GM19035 (cell line): ENCODE data around the gene TUT7.
"Not testable (repeated sequence)": the region's sequence is repeated elsewhere in the genome, so short reads cannot be mapped to it uniquely, and the experiment has no call there.

Source experiments
- ATAC-seq: cut with Tn5 transposase; IDR thresholded peaks from one replicate; pipeline ENCODE4 v1.9.1; 2021; ENCODE audit not compliant: unreplicated experiment

The TUT7 gene

GRCh38 chr9:86349271-86349670 lies 4.9 kb downstream of the TUT7 start:
- no peak for ATAC-seq

GRCh38 chr9:86347991-86348390 lies 6.2 kb downstream of the TUT7 start:
- ATAC-seq, result no peak

GRCh38 chr9:86344818-86345217 lies 9.4 kb downstream of the TUT7 start:
- no peak for ATAC-seq

GRCh38 chr9:86342269-86342668 lies 11.9 kb downstream of the TUT7 start:
- no peak for ATAC-seq

GRCh38 chr9:86341007-86341491 lies 13.2 kb downstream of the TUT7 start:
- no peak for ATAC-seq

- no peak for ATAC-seq
Measured at GRCh38 chr9:86340356-86341006, 13.7 kb downstream of the TUT7 start.

- peak; percentile 51 for ATAC-seq
Measured at GRCh38 chr9:86337469-86338108, 16.6 kb downstream of the TUT7 start.

- ATAC-seq, result no peak
Measured at GRCh38 chr9:86336058-86336457, 18.2 kb downstream of the TUT7 start.

GRCh38 chr9:86333651-86334050 lies 20.6 kb downstream of the TUT7 start:
- ATAC-seq, result no peak

GRCh38 chr9:86330186-86330585 lies 24.0 kb downstream of the TUT7 start:
- no peak for ATAC-seq

GRCh38 chr9:86329649-86330048 lies 24.6 kb downstream of the TUT7 start:
- no peak for ATAC-seq

- no peak for ATAC-seq
Measured at GRCh38 chr9:86328156-86328555, 26.1 kb downstream of the TUT7 start.

GRCh38 chr9:86326536-86326935 lies 27.7 kb downstream of the TUT7 start:
- ATAC-seq, result no peak

- no peak for ATAC-seq
Measured at GRCh38 chr9:86324901-86325300, 29.3 kb downstream of the TUT7 start.

GRCh38 chr9:86324308-86324707 lies 29.9 kb downstream of the TUT7 start:
- no peak for ATAC-seq

- ATAC-seq, result no peak
Measured at GRCh38 chr9:86322973-86323644, 31.1 kb downstream of the TUT7 start.

GRCh38 chr9:86321373-86321772 lies 32.8 kb downstream of the TUT7 start:
- ATAC-seq, result no peak

- no peak for ATAC-seq
Measured at GRCh38 chr9:86318187-86318586, 36.0 kb downstream of the TUT7 start.

GRCh38 chr9:86315078-86315477 lies 39.1 kb downstream of the TUT7 start:
- no peak for ATAC-seq

GRCh38 chr9:86312959-86313358 lies 41.3 kb downstream of the TUT7 start:
- not testable (repeated sequence) for ATAC-seq

GRCh38 chr9:86308687-86309086 lies 45.5 kb downstream of the TUT7 start:
- no peak for ATAC-seq

- no peak for ATAC-seq
Measured at GRCh38 chr9:86304236-86304730, 49.9 kb downstream of the TUT7 start.
